ENCODE data around the gene CAPN11.

GRCh38 chr6:44203955-44204354 is 45.3 kb downstream of the CAPN11 start:
- TF ChIP-seq CTCF (conservative IDR thresholded peaks at IDR 0.05; ENCODE audit: low read depth in 2 of 2) = no peak
- no peak for TF ChIP-seq EZH2 (IDR thresholded peaks at IDR 0.05; ENCODE audit: low read depth, unreplicated experiment)
- TF ChIP-seq REST (IDR thresholded peaks at IDR 0.05; ENCODE audit: unreplicated experiment) = no peak
- TF ChIP-seq POLR2AphosphoS5 (IDR thresholded peaks at IDR 0.05; ENCODE audit: low read depth) = no peak

Data from GM23338 (cell line).